MM.1S (cell line): ENCODE measurements around the gene NCOA1.

Experiments used
- DNase-seq: peaks from one replicate; pipeline ENCODE4 v3.0.0-alpha.2; 2015
- H2AFZ ChIP-seq: fragments of 300-600 bp; sonication (generic); 2 replicates; pipeline ENCODE4 v1.6.0; 2016; ENCODE audit warnings: antibody characterized with exemption, low read length
- H3F3A ChIP-seq: fragments of 300-600 bp; sonication (generic); 2 replicates; pipeline ENCODE4 v1.6.1; 2016; ENCODE audit warnings: mild to moderate bottlenecking, antibody characterized with exemption, low read length, moderate library complexity, mixed read lengths; ENCODE audit not compliant: insufficient read depth
- H3K27ac ChIP-seq: fragments of 300-600 bp; sonication (generic); 2 replicates; pipeline ENCODE4 v1.5.1; 2016; ENCODE audit warnings: mild to moderate bottlenecking, low read length
- H3K27me3 ChIP-seq: fragments of 300-600 bp; sonication (generic); replicated peaks from 2 replicates; pipeline ENCODE4 v1.6.0; 2016; ENCODE audit warnings: low read length; ENCODE audit not compliant: insufficient read depth
- H3K36me3 ChIP-seq: fragments of 300-600 bp; sonication (generic); replicated peaks from 2 replicates; pipeline ENCODE4 v1.6.1; 2016; ENCODE audit warnings: mild to moderate bottlenecking, low read length, mixed read lengths; ENCODE audit not compliant: insufficient read depth
- H3K4me1 ChIP-seq: fragments of 300-600 bp; sonication (generic); 2 replicates; pipeline ENCODE4 v1.6.1; 2016; ENCODE audit warnings: low read length, mixed read lengths
- H3K4me2 ChIP-seq: fragments of 300-600 bp; sonication (generic); 2 replicates; pipeline ENCODE4 v1.6.0; 2016; ENCODE audit warnings: low read depth, low read length
- H3K4me3 ChIP-seq: fragments of 300-600 bp; sonication (generic); 2 replicates; pipeline ENCODE4 v1.5.1; 2016; ENCODE audit warnings: low read length, mixed read lengths
- H3K79me2 ChIP-seq: fragments of 300-600 bp; sonication (generic); 2 replicates; pipeline ENCODE4 v1.6.1; 2016; ENCODE audit warnings: mixed run types, low read length, mixed read lengths
- H3K9ac ChIP-seq: fragments of 300-600 bp; sonication (generic); 2 replicates; pipeline ENCODE4 v1.6.1; 2016; ENCODE audit warnings: low read length, mixed read lengths
- H3K9me2 ChIP-seq: fragments of 300-600 bp; sonication (generic); replicated peaks from 2 replicates; pipeline ENCODE4 v1.6.1; 2016; ENCODE audit warnings: mild to moderate bottlenecking, low read length, mixed read lengths; ENCODE audit not compliant: insufficient read depth
- H3K9me3 ChIP-seq: fragments of 300-600 bp; sonication (generic); replicated peaks from 2 replicates; pipeline ENCODE4 v1.6.1; 2016; ENCODE audit warnings: mild to moderate bottlenecking, low read length, mixed read lengths; ENCODE audit not compliant: insufficient read depth
- H4K20me1 ChIP-seq: fragments of 300-600 bp; sonication (generic); 2 replicates; pipeline ENCODE4 v1.6.1; 2016; ENCODE audit warnings: mild to moderate bottlenecking, low read length, moderate library complexity, mixed read lengths; ENCODE audit not compliant: insufficient read depth
- CTCF ChIP-seq: fragments of 300-600 bp; sonication (generic); IDR thresholded peaks from 2 replicates; pipeline ENCODE4 v1.5.1; 2016; ENCODE audit warnings: antibody characterized with exemption, low read length, mixed read lengths
- EZH2 ChIP-seq: fragments of 300-600 bp; sonication (generic); optimal IDR thresholded peaks from 2 replicates; pipeline ENCODE3; 2017; ENCODE audit warnings: low read depth, mild to moderate bottlenecking, antibody characterized with exemption, low read length, mixed read lengths
- EZH2phosphoT487 ChIP-seq: fragments of 300-600 bp; sonication (generic); IDR thresholded peaks from 2 replicates; pipeline ENCODE4 v1.6.1; 2018; ENCODE audit warnings: antibody characterized with exemption, low read length

NCOA1 gene

GRCh38 chr2:24725956-24726355, 234.9 kb downstream of the NCOA1 start:
- Histone ChIP-seq H3K36me3 (no peaks in the 10 kb centered on the region), H3K4me2 (no peak overlapping the region), H3K9ac (no peak overlapping the region), H3F3A (no peaks in the 10 kb centered on the region), H2AFZ (no peak overlapping the region), H3K27me3 (no peaks in the 10 kb centered on the region), H3K4me1 (0 out of 2 replicates have a peak, but pooled peaks cover 4% of the 10 kb centered on the region), H4K20me1 (no peaks in the 10 kb centered on the region), H3K9me2 (no peaks in the 10 kb centered on the region), H3K79me2 (no peaks in the 10 kb centered on the region), H3K4me3 (no peak overlapping the region), H3K9me3 (no peaks in the 10 kb centered on the region), H3K27ac (no peak overlapping the region)
- DNase-seq, result no peak
- TF ChIP-seq EZH2 (no peak), EZH2phosphoT487 (no peak), CTCF (no peak)

GRCh38 chr2:24730481-24730880, 239.4 kb downstream of the NCOA1 start:
- H3K9me3 ChIP-seq, result no peaks in the 10 kb centered on the region
- no peak overlapping the region for H3K27ac ChIP-seq
- H3K4me3 ChIP-seq, result no peak overlapping the region
- H4K20me1 ChIP-seq, result no peaks in the 10 kb centered on the region
- no peak for TF ChIP-seq EZH2phosphoT487
- TF ChIP-seq EZH2, result no peak
- TF ChIP-seq CTCF, result no peak
- H3K27me3 ChIP-seq, result no peaks in the 10 kb centered on the region
- no peaks in the 10 kb centered on the region for H3F3A ChIP-seq
- no peaks in the 10 kb centered on the region for H3K9me2 ChIP-seq
- no peaks in the 10 kb centered on the region for H3K36me3 ChIP-seq
- no peak overlapping the region for H3K4me2 ChIP-seq
- no peak overlapping the region for H3K9ac ChIP-seq
- H2AFZ ChIP-seq, result no peak overlapping the region
- 0 out of 2 replicates have a peak, but pooled peaks cover 4% of the 10 kb centered on the region for H3K4me1 ChIP-seq
- no peaks in the 10 kb centered on the region for H3K79me2 ChIP-seq
- no peak for DNase-seq

GRCh38 chr2:24731040-24731439, 240.0 kb downstream of the NCOA1 start:
- no peaks in the 10 kb centered on the region for H3K9me3 ChIP-seq
- H3K27ac ChIP-seq, result no peak overlapping the region
- H3K4me1 ChIP-seq, result 0 out of 2 replicates have a peak, but pooled peaks cover 1% of the 10 kb centered on the region
- no peaks in the 10 kb centered on the region for H4K20me1 ChIP-seq
- H3K36me3 ChIP-seq, result no peaks in the 10 kb centered on the region
- H3K79me2 ChIP-seq, result no peaks in the 10 kb centered on the region
- H3K4me3 ChIP-seq, result no peak overlapping the region
- H3K9me2 ChIP-seq, result no peaks in the 10 kb centered on the region
- no peaks in the 10 kb centered on the region for H3F3A ChIP-seq
- H3K27me3 ChIP-seq, result no peaks in the 10 kb centered on the region
- no peak for TF ChIP-seq EZH2phosphoT487
- TF ChIP-seq EZH2, result no peak
- TF ChIP-seq CTCF, result no peak
- no peak for DNase-seq
- H2AFZ ChIP-seq, result no peak overlapping the region
- no peak overlapping the region for H3K4me2 ChIP-seq
- no peak overlapping the region for H3K9ac ChIP-seq
